Stimulated activated CD8-positive, alpha-beta memory T cell treated with anti-CD3 and anti-CD28 coated beads, Interleukin-12 subunit alpha, Interleukin-12 subunit beta, amount 100 ng/mL, for 4 hours (primary cell): ENCODE results near the gene SNX10.

Source experiments
- DNase-seq: peaks from one replicate; pipeline ENCODE4 v3.0.0-alpha.2; 2020; ENCODE audit warnings: low read depth

SNX10 gene

GRCh38 chr7:26370011-26370410 lies 78.3 kb downstream of the SNX10 start:
- DNase-seq = no peak

- no peak for DNase-seq
Measured at GRCh38 chr7:26372249-26372648, 80.6 kb downstream of the SNX10 start.

- no peak for DNase-seq
Measured at GRCh38 chr7:26372704-26373103, 81.0 kb downstream of the SNX10 start.

- no peak for DNase-seq
Measured at GRCh38 chr7:26374647-26375373, 83.1 kb downstream of the SNX10 start.

- DNase-seq = no peak
Measured at GRCh38 chr7:26375726-26376174, 84.1 kb downstream of the SNX10 start.

- DNase-seq = no peak
Measured at GRCh38 chr7:26376175-26376917, 84.7 kb downstream of the SNX10 start.

GRCh38 chr7:26378016-26378415 lies 86.4 kb downstream of the SNX10 start:
- no peak for DNase-seq

- DNase-seq = no peak
Measured at GRCh38 chr7:26379711-26380110, 88.0 kb downstream of the SNX10 start.

GRCh38 chr7:26381476-26382353 lies 90.1 kb downstream of the SNX10 start:
- DNase-seq = no peak

- DNase-seq = no peak
Measured at GRCh38 chr7:26385240-26385639, 93.6 kb downstream of the SNX10 start.

- DNase-seq = no peak
Measured at GRCh38 chr7:26387731-26388130, 96.1 kb downstream of the SNX10 start.

GRCh38 chr7:26388256-26388655 lies 96.6 kb downstream of the SNX10 start:
- DNase-seq = no peak

- no peak for DNase-seq
Measured at GRCh38 chr7:26390016-26390415, 98.4 kb downstream of the SNX10 start.

- DNase-seq = no peak
Measured at GRCh38 chr7:26393818-26394217, 102.2 kb downstream of the SNX10 start.

GRCh38 chr7:26397332-26397731 lies 105.7 kb downstream of the SNX10 start:
- no peak for DNase-seq

- DNase-seq = no peak
Measured at GRCh38 chr7:26397796-26398426, 106.2 kb downstream of the SNX10 start.

GRCh38 chr7:26398427-26398755 lies 106.7 kb downstream of the SNX10 start:
- peak; percentile 8 for DNase-seq

- DNase-seq = no peak
Measured at GRCh38 chr7:26398756-26399509, 107.3 kb downstream of the SNX10 start.

- no peak for DNase-seq
Measured at GRCh38 chr7:26399736-26400135, 108.1 kb downstream of the SNX10 start.

- no peak for DNase-seq
Measured at GRCh38 chr7:26403640-26404039, 112.0 kb downstream of the SNX10 start.

GRCh38 chr7:26404189-26404996 lies 112.7 kb downstream of the SNX10 start:
- DNase-seq = no peak
